Lower lobe of right lung (tissue), 2 donors: ENCODE results near the gene SETD4. TPM values are rescaled to one million over a fixed set of nuclear protein-coding genes. Genes with fewer than 3 reads are reported as not detected.
A peak's percentile ranks its signal among the peaks of the same experiment; 100 is the strongest.

Experiments used
- ATAC-seq, 2 donors: fragments of 200-7000 bp; cut with Tn5 transposase; one replicate each; pipeline ENCODE4 v1.9.1; 2020 to 2022; ENCODE audit warnings: mild to moderate bottlenecking in 2 of 2, moderate library complexity in 2 of 2
- DNase-seq: peaks from one replicate; pipeline ENCODE4 v3.0.0-alpha.2; 2020
- H3K27ac ChIP-seq: fragments of 200-600 bp; one replicate; pipeline ENCODE4 v1.8.0; 2022
- H3K27me3 ChIP-seq: fragments of 200-600 bp; one replicate; pipeline ENCODE4 v1.8.0; 2022; ENCODE audit warnings: low read depth
- H3K36me3 ChIP-seq: fragments of 200-600 bp; one replicate; pipeline ENCODE4 v1.8.0; 2022; ENCODE audit warnings: mild to moderate bottlenecking
- H3K4me1 ChIP-seq: fragments of 200-600 bp; one replicate; pipeline ENCODE4 v1.8.0; 2022
- H3K4me3 ChIP-seq: fragments of 200-600 bp; one replicate; pipeline ENCODE4 v1.8.0; 2022; ENCODE audit warnings: mild to moderate bottlenecking
- H3K9me3 ChIP-seq: fragments of 200-600 bp; one replicate; pipeline ENCODE4 v1.8.0; 2022
- intact Hi-C: fragments of 100-400 bp; cut with DNase I; formaldehyde crosslinking; loops from one replicate; pipeline ENCODE4 v1.11.0; 2022
- total RNA-seq: library from RNA; stranded (reverse); fragmentation: NEBNext Ultra II Directional; extraction: Animal tissue kit (Norgen Biotek cat#: 25700); gene quantifications from one replicate; pipeline ENCODE4 v1.2.1, GENCODE V29; 2021
- TF ChIP-seq, protein P1 (sequence below): fragments of 200-600 bp; IDR thresholded peaks from one replicate; pipeline ENCODE4 v1.8.0; 2022; ENCODE audit warnings: antibody characterized with exemption, mild to moderate bottlenecking
- donor health status: DM: no; HTN: yes; CAD: no; lungs with severe emphysema.

Gene SETD4
- total RNA-seq, 1 donor from 2014 or later = 19.4 TPM

DNA sequence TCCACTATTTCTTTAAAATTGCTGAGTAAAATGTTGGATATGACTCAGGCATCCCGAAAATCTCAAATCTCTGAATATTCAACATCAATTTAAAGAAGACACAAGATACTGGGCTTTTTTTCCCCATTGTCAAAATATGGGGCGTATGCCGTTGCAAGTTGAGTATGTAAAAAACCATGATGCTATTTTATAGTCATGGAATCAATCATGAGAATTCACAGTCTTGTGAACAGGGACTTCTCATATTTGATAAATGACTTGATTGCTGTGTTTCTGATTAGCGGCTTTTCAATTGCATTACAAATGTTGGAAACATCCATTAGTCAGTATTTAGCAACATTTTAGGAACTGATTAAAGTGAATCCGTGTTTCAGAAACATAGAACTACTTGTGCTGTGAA lies 45.3 kb downstream of the SETD4 start:
- H3K4me3 ChIP-seq = no peak overlapping the region
- no peaks in the 10 kb centered on the region for H3K4me1 ChIP-seq
- no peaks in the 10 kb centered on the region for H3K27me3 ChIP-seq
- H3K36me3 ChIP-seq = no peaks in the 10 kb centered on the region
- intact Hi-C loops = no loop called here
- H3K9me3 ChIP-seq = no peaks in the 10 kb centered on the region
- TF ChIP-seq, protein P1, sequence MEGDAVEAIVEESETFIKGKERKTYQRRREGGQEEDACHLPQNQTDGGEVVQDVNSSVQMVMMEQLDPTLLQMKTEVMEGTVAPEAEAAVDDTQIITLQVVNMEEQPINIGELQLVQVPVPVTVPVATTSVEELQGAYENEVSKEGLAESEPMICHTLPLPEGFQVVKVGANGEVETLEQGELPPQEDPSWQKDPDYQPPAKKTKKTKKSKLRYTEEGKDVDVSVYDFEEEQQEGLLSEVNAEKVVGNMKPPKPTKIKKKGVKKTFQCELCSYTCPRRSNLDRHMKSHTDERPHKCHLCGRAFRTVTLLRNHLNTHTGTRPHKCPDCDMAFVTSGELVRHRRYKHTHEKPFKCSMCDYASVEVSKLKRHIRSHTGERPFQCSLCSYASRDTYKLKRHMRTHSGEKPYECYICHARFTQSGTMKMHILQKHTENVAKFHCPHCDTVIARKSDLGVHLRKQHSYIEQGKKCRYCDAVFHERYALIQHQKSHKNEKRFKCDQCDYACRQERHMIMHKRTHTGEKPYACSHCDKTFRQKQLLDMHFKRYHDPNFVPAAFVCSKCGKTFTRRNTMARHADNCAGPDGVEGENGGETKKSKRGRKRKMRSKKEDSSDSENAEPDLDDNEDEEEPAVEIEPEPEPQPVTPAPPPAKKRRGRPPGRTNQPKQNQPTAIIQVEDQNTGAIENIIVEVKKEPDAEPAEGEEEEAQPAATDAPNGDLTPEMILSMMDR = no peak
- no peak overlapping the region for H3K27ac ChIP-seq
- DNase-seq = no peak
- no peak for ATAC-seq

DNA sequence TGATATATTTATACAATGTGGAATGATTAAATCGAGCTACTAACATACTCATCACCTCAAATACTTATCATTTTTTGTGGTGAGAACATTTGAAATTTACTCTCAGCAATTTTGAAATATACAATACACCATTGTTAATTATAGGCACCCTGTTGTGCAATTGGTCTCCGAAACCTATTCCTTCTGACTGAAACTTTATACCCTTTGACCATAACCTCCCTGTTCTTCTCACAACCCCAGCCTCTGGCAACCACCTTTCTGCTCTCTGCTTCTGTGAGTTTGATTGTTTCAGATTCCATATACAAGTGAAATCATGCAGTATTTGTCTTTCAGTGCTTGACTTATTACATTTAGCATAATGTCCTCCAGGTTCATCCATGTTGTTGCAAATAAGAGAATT lies 49.5 kb downstream of the SETD4 start:
- Histone ChIP-seq H3K27ac (no peak overlapping the region), H3K36me3 (no peaks in the 10 kb centered on the region), H3K9me3 (no peaks in the 10 kb centered on the region), H3K27me3 (no peaks in the 10 kb centered on the region), H3K4me1 (no peaks in the 10 kb centered on the region), H3K4me3 (no peak overlapping the region)
- ATAC-seq (no peak), DNase-seq (no peak)
- TF ChIP-seq, protein P1 = no peak
- intact Hi-C loops = no loop called here

DNA sequence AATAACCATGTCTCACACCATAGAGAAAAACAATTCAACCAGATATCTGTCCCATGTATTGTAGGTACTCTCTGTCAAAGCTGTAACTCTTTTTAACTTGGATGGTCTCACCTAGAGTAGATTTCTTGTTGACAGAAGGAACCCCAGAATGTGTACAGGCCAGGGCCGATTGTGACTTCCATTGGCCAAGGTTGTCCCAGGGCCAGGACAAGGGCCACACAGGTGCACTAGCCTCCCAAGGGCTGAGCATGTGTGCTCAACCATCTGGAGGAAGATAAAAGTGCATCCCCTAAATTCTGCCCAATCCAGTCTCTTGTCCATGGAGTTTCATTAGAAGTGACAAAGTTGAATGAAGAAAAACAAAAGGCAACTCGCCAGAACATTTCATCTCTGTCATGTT lies 51.8 kb downstream of the SETD4 start:
- ATAC-seq (no peak), DNase-seq (no peak)
- intact Hi-C loops = no loop called here
- H3K27me3 ChIP-seq = no peaks in the 10 kb centered on the region
- no peaks in the 10 kb centered on the region for H3K4me1 ChIP-seq
- H3K27ac ChIP-seq = no peak overlapping the region
- no peaks in the 10 kb centered on the region for H3K9me3 ChIP-seq
- no peak overlapping the region for H3K4me3 ChIP-seq
- no peaks in the 10 kb centered on the region for H3K36me3 ChIP-seq
- TF ChIP-seq, protein P1 = no peak

DNA sequence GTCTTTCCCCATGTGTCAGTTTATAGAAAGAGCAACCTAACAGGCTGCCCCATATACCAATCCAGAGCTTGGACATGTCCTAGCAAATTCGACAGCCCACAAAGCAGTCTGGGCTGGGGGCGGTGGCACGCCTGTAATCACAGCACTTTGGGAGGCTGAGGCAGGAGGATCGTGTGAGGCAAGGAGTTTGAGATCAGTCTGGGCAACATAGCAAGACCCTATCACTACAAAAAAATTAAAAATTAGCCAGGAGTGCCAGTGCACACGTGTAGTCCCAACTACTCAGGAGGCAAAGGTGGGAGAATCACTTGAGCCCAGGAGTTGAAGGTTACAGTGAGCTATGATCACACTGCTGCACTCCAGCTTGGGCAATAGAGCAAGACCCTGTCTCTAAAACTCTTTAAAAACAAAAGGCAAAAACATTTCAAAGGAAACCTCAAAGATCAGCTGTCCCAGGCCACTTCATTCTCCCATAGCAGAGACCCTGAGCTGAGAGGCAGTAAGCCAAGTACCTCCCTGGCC lies 54.4 kb downstream of the SETD4 start:
- ATAC-seq = no peak
- peak overlapping the region; percentile 19 for H3K4me3 ChIP-seq
- no peak for DNase-seq
- H3K27me3 ChIP-seq = no peaks in the 10 kb centered on the region
- no peaks in the 10 kb centered on the region for H3K9me3 ChIP-seq
- no peaks in the 10 kb centered on the region for H3K4me1 ChIP-seq
- H3K36me3 ChIP-seq = no peaks in the 10 kb centered on the region
- H3K27ac ChIP-seq = no peak overlapping the region
- intact Hi-C loops = no loop called here
- TF ChIP-seq, protein P1 = no peak

DNA sequence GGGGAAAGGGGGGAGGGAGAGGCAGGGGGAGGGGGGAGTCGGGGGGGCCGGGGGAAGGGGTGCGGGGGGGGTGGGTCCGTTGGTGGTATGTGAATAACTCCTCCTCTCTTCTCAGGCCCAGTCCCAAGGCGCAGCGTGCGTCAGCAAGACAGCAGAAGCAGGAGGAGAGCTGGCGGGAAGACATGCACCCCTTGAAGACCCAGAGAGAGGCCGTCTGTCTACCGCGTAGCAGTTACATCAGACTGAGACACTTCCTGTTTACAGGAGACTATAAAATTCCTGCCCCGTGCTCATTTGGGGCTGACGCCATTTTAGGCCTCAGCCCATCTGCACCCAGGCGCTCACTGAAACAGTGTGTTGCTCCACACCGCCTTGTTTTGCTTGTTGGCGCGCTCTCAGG lies 55.3 kb downstream of the SETD4 start:
- no peaks in the 10 kb centered on the region for H3K36me3 ChIP-seq
- H3K27ac ChIP-seq = no peak overlapping the region
- H3K9me3 ChIP-seq = no peaks in the 10 kb centered on the region
- TF ChIP-seq, protein P1 = no peak
- ATAC-seq = no peak
- no peaks in the 10 kb centered on the region for H3K4me1 ChIP-seq
- no peaks in the 10 kb centered on the region for H3K27me3 ChIP-seq
- H3K4me3 ChIP-seq = peak overlapping the region; percentile 19
- intact Hi-C loops = no loop called here
- no peak for DNase-seq

DNA sequence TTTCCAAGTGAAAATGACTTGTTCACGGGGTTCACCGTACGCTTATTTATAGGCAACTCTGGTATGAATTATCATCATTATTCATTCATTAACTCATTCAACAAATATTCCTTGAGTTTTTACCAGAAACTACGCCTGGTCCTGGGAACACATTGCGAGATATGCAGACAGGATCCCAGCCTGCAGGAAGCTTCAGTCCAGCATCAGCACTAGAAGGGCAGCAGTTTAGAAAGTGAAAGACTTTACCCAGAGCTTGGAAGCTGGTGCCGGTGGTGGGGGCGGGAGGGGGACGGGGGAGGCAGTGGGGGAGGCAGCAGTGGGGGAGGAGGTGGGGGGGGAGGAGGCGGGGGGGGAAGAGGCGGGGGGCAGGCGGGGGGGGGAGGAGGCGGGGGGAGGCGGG lies 55.9 kb downstream of the SETD4 start:
- Histone ChIP-seq H3K36me3 (no peaks in the 10 kb centered on the region), H3K4me1 (no peaks in the 10 kb centered on the region), H3K9me3 (no peaks in the 10 kb centered on the region), H3K27me3 (no peaks in the 10 kb centered on the region), H3K27ac (no peak overlapping the region), H3K4me3 (no peak overlapping the region)
- DNase-seq (no peak), ATAC-seq (no peak)
- TF ChIP-seq, protein P1 = no peak
- intact Hi-C loops = no loop called here
